Endothelial cell of umbilical vein (primary cell): Measurements from ENCODE around the gene ZNF263.

Experiments
- JUN ChIP-seq: IDR thresholded peaks from 2 replicates; pipeline ENCODE4 v1.6.1; 2011; ENCODE audit warnings: borderline replicate concordance, low read depth; ENCODE audit not compliant: insufficient read length, insufficient read depth
- MYC ChIP-seq: IDR thresholded peaks from one replicate; pipeline ENCODE4 v1.6.1; 2011; ENCODE audit warnings: mild to moderate bottlenecking, low read depth, low read length
- POLR2A ChIP-seq: IDR thresholded peaks from 2 replicates; pipeline ENCODE4 v1.6.1; 2012; ENCODE audit warnings: low read depth, mild to moderate bottlenecking, control low read depth, low read length
- POLR2AphosphoS5 ChIP-seq: IDR thresholded peaks from 2 replicates; pipeline ENCODE4 v1.6.1; 2012; ENCODE audit warnings: low read depth, mild to moderate bottlenecking, control low read depth, low read length, moderate library complexity; ENCODE audit not compliant: insufficient read depth
- TF ChIP-seq, protein P1 (sequence below), 2 donors: IDR thresholded peaks; 1 replicate in 1 of 2; 2 replicates in 1 of 2; pipeline ENCODE4 v1.5.1; 2011; ENCODE audit warnings: low read length in 2 of 2, mild to moderate bottlenecking in 2 of 2, moderate library complexity in 2 of 2, control low read depth in 1 of 2, inconsistent platforms in 1 of 2, low read depth in 1 of 2; ENCODE audit not compliant: insufficient read depth in 1 of 2; ENCODE audit errors: extremely low read depth in 1 of 2
- TF ChIP-seq, protein P2 (sequence below): IDR thresholded peaks from 2 replicates; pipeline ENCODE4 v1.6.1; 2011; ENCODE audit not compliant: insufficient read depth, insufficient read length

DNA sequence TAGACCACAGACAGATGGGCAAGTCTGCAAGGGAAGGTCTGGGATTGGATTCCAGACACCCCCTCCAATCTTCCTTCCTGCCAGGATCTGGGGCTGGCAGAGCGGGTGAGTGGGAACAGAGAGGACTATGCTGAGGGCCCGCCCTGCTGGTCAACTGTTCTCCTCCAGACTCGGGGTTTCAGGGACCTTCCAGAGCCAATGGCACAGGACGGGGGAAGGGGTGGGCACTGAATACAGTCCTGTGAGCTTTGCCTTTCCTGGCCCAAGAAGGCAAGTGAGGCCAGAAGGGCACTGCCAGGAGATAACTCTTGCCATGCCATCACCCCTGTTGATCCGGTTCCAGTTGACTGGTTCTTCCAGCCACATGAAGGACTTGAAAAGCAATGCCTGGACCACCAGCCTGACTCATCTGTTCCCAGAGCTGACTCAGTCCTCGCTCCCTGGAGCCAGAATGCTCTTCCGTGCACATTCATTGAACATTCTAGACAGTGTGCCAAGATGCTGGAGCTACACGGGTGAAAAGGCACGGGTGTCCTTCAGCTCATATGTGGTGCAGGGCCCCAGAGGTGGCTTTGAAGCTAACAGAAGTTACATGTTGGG, 26.3 kb upstream of the ZNF263 start:
- TF ChIP-seq, protein P1, sequence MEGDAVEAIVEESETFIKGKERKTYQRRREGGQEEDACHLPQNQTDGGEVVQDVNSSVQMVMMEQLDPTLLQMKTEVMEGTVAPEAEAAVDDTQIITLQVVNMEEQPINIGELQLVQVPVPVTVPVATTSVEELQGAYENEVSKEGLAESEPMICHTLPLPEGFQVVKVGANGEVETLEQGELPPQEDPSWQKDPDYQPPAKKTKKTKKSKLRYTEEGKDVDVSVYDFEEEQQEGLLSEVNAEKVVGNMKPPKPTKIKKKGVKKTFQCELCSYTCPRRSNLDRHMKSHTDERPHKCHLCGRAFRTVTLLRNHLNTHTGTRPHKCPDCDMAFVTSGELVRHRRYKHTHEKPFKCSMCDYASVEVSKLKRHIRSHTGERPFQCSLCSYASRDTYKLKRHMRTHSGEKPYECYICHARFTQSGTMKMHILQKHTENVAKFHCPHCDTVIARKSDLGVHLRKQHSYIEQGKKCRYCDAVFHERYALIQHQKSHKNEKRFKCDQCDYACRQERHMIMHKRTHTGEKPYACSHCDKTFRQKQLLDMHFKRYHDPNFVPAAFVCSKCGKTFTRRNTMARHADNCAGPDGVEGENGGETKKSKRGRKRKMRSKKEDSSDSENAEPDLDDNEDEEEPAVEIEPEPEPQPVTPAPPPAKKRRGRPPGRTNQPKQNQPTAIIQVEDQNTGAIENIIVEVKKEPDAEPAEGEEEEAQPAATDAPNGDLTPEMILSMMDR (IDR thresholded peaks at IDR 0.05; ENCODE audit: extremely low read depth in 1 of 2, insufficient read depth in 1 of 2, low read depth in 1 of 2, low read length in 2 of 2) = no peak
- no peak for TF ChIP-seq POLR2A
- TF ChIP-seq, protein P2, sequence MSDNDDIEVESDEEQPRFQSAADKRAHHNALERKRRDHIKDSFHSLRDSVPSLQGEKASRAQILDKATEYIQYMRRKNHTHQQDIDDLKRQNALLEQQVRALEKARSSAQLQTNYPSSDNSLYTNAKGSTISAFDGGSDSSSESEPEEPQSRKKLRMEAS = no peak
- TF ChIP-seq MYC = no peak
- no peak for TF ChIP-seq JUN
- TF ChIP-seq POLR2AphosphoS5 = no peak
